HepG2 (cell line): ENCODE results near the gene FYB1.

Experiments used
- HNRNPLL ChIP-seq: fragments of 200-400 bp; formaldehyde crosslinking; IDR thresholded peaks from 2 replicates; pipeline ENCODE4 v1.6.1; 2017; ENCODE audit warnings: mild to moderate bottlenecking, low read depth, low read length; ENCODE audit not compliant: poor library complexity, severe bottlenecking
- KAT8 ChIP-seq: IDR thresholded peaks from 2 replicates; pipeline ENCODE4 v1.6.1; 2016; ENCODE audit warnings: missing genetic modification reagents, missing compliant biosample characterization
- RERE ChIP-seq: IDR thresholded peaks from 2 replicates; pipeline ENCODE4 v1.6.1; 2016; ENCODE audit warnings: low read depth, missing genetic modification reagents, missing compliant biosample characterization
- SMARCC2 ChIP-seq: fragments of 450-650 bp; IDR thresholded peaks from 2 replicates; pipeline ENCODE4 v1.6.1; 2017; ENCODE audit warnings: antibody characterized with exemption, mild to moderate bottlenecking
- TARDBP ChIP-seq: sonication (generic); formaldehyde crosslinking; IDR thresholded peaks from 2 replicates; pipeline ENCODE4 v1.8.0; 2022; ENCODE audit warnings: mild to moderate bottlenecking, missing genetic modification reagents
- TF ChIP-seq, protein P1 (sequence below): sonication (generic); formaldehyde crosslinking; IDR thresholded peaks from 2 replicates; pipeline ENCODE4 v1.5.0; 2020; ENCODE audit warnings: missing genetic modification reagents
- TF ChIP-seq, protein P2 (sequence below), 2 experiments: sonication (generic) in 1 of 2; formaldehyde crosslinking in 1 of 2; IDR thresholded peaks; 2 replicates each; pipeline versions ENCODE4 v1.5.1 to v1.6.1; 2011 to 2020; ENCODE audit warnings: borderline replicate concordance in 1 of 2, low read depth in 1 of 2, low read length in 1 of 2, mild to moderate bottlenecking in 1 of 2, missing genetic modification reagents in 1 of 2, moderate library complexity in 1 of 2

DNA sequence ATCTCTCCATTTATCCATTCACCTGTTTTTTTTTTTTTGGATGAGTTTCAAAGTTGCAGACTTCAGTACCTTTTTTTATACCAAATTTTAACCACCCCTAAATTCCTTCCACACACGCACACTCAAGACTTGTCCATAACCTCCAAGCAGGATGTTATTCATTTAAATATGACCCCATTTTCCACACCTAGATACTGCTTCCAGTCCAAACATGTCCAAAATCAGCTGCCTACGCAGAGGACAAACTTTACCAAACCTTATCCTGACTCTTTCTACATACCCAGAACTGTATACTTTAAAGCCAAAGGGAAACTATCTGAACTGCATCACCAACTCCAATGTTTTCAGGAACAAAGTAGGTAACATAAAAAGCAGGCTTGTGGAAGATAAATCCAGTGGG is 36.0 kb upstream of the FYB1 start:
- TF ChIP-seq KAT8 (CRISPR knock-in tag) (no peak), SMARCC2 (no peak), TARDBP (CRISPR knock-in tag) (no peak), RERE (CRISPR knock-in tag) (no peak), HNRNPLL (no peak)
- TF ChIP-seq, protein P1, sequence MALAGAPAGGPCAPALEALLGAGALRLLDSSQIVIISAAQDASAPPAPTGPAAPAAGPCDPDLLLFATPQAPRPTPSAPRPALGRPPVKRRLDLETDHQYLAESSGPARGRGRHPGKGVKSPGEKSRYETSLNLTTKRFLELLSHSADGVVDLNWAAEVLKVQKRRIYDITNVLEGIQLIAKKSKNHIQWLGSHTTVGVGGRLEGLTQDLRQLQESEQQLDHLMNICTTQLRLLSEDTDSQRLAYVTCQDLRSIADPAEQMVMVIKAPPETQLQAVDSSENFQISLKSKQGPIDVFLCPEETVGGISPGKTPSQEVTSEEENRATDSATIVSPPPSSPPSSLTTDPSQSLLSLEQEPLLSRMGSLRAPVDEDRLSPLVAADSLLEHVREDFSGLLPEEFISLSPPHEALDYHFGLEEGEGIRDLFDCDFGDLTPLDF (CRISPR knock-in tag), result no peak
- TF ChIP-seq, protein P2, sequence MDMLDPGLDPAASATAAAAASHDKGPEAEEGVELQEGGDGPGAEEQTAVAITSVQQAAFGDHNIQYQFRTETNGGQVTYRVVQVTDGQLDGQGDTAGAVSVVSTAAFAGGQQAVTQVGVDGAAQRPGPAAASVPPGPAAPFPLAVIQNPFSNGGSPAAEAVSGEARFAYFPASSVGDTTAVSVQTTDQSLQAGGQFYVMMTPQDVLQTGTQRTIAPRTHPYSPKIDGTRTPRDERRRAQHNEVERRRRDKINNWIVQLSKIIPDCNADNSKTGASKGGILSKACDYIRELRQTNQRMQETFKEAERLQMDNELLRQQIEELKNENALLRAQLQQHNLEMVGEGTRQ (IDR thresholded peaks at IDR 0.05; ENCODE audit: low read depth, low read length), result no peak
- TF ChIP-seq, protein P2 (CRISPR knock-in tag; IDR thresholded peaks at IDR 0.05; ENCODE audit: borderline replicate concordance), result no peak
